Measurements from ENCODE around the gene FAM221A.
"Not testable (repeated sequence)": the region's sequence is repeated elsewhere in the genome, so short reads cannot be mapped to it uniquely, and the experiment has no call there.

Gene FAM221A

GRCh38 chr7:23679898-23680413, at the start of gene FAM221A:
FAM221A (plus strand) TSS chr7:23680199; CDS start chr7:23680219, 20 bp downstream.
- peak; percentile 82 for DNase-seq

GRCh38 chr7:23633417-23633816, 46.6 kb upstream of the FAM221A start:
- no peak for DNase-seq

GRCh38 chr7:23645822-23646221, 34.2 kb upstream of the FAM221A start:
- DNase-seq, result no peak

- DNase-seq, result no peak
Measured at GRCh38 chr7:23653942-23654341, 26.1 kb upstream of the FAM221A start.

GRCh38 chr7:23654508-23654907, 25.5 kb upstream of the FAM221A start:
- DNase-seq, result no peak

GRCh38 chr7:23655433-23655832, 24.6 kb upstream of the FAM221A start:
- DNase-seq, result no peak

- no peak for DNase-seq
Measured at GRCh38 chr7:23658831-23659427, 21.1 kb upstream of the FAM221A start.

GRCh38 chr7:23661385-23661784, 18.6 kb upstream of the FAM221A start:
- DNase-seq, result no peak

GRCh38 chr7:23662124-23662983, 17.6 kb upstream of the FAM221A start:
- no peak for DNase-seq

GRCh38 chr7:23662984-23663313, 17.1 kb upstream of the FAM221A start:
- no peak for DNase-seq

GRCh38 chr7:23664122-23664521, 15.9 kb upstream of the FAM221A start:
- DNase-seq, result no peak

- no peak for DNase-seq
Measured at GRCh38 chr7:23672033-23672432, 8.0 kb upstream of the FAM221A start.

GRCh38 chr7:23680414-23681405, 711 bp downstream of the FAM221A start:
- DNase-seq, result peak; percentile 29

GRCh38 chr7:23684041-23684440, 4.0 kb downstream of the FAM221A start:
- not testable (repeated sequence) for DNase-seq

GRCh38 chr7:23685731-23686130, 5.7 kb downstream of the FAM221A start:
- no peak for DNase-seq

- no peak for DNase-seq
Measured at GRCh38 chr7:23687011-23687410, 7.0 kb downstream of the FAM221A start.

- DNase-seq, result no peak
Measured at GRCh38 chr7:23689165-23689564, 9.2 kb downstream of the FAM221A start.

GRCh38 chr7:23691320-23691719, 11.3 kb downstream of the FAM221A start:
- DNase-seq, result no peak

- DNase-seq, result no peak
Measured at GRCh38 chr7:23693224-23693623, 13.2 kb downstream of the FAM221A start.

GRCh38 chr7:23696916-23697441, 17.0 kb downstream of the FAM221A start:
- DNase-seq, result peak; percentile 48

GRCh38 chr7:23698822-23699221, 18.8 kb downstream of the FAM221A start:
- no peak for DNase-seq

GRCh38 chr7:23700046-23700445, 20.0 kb downstream of the FAM221A start:
- DNase-seq, result no peak

All from stimulated activated CD4-positive, alpha-beta T cell treated with anti-CD3 and anti-CD28 coated beads, Interleukin-12 subunit alpha, Interleukin-12 subunit beta, amount 100 ng/mL, for 4 hours (primary cell).